A673 (cell line): ENCODE measurements around the gene CLK4. TPM values are rescaled to one million over a fixed set of nuclear protein-coding genes. Genes with fewer than 3 reads are reported as not detected.

ENCODE experiments used
- BruUV-seq: library from RNA; stranded (reverse); fragments of 400-500 nt; replicated peaks from 2 replicates; lab custom pipeline; 2021; lab: Mats Ljungman, UMichigan
- CTCF ChIA-PET: fragments of 300-600 bp; sonication (Branson Sonifier 250); formaldehyde crosslinking; loops from one replicate; lab custom pipeline; 2022; ENCODE audit warnings: antibody characterized with exemption; lab: Charles Lee
- POLR2A ChIA-PET: fragments of 300-600 bp; sonication (Branson Sonifier 250); formaldehyde crosslinking; loops from one replicate; lab custom pipeline; 2022; ENCODE audit warnings: antibody characterized with exemption; ENCODE audit not compliant: low non-redundant PET; lab: Charles Lee
- DNase-seq: peaks from one replicate; pipeline ENCODE4 v3.0.0-alpha.2; 2015; ENCODE audit warnings: low spot score
- H3K27ac ChIP-seq: fragments of 200-600 bp; sonication (generic); 2 replicates; pipeline ENCODE4 v1.5.1; 2016; ENCODE audit warnings: mixed run types, low read depth, mild to moderate bottlenecking, mixed read lengths, antibody characterized with exemption, low read length; ENCODE audit not compliant: poor library complexity, severe bottlenecking
- H3K27me3 ChIP-seq: fragments of 200-600 bp; sonication (generic); replicated peaks from 2 replicates; pipeline ENCODE4 v1.6.1; 2017; ENCODE audit warnings: mixed run types, low read depth, mild to moderate bottlenecking, mixed read lengths, antibody characterized with exemption, low read length; ENCODE audit not compliant: insufficient read depth, poor library complexity
- H3K36me3 ChIP-seq: fragments of 200-600 bp; sonication (generic); 2 replicates; pipeline ENCODE4 v1.6.1; 2016; ENCODE audit warnings: mixed run types, mild to moderate bottlenecking, mixed read lengths, antibody characterized with exemption, low read length; ENCODE audit not compliant: insufficient read depth, poor library complexity, severe bottlenecking
- H3K4me1 ChIP-seq: fragments of 200-600 bp; sonication (generic); 2 replicates; pipeline ENCODE4 v1.6.1; 2017; ENCODE audit warnings: mixed run types, mild to moderate bottlenecking, mixed read lengths, antibody characterized with exemption, low read length; ENCODE audit not compliant: insufficient read depth, poor library complexity, severe bottlenecking
- H3K4me3 ChIP-seq: fragments of 200-600 bp; sonication (generic); 2 replicates; pipeline ENCODE4 v1.5.1; 2016; ENCODE audit warnings: low read depth, mixed run types, mild to moderate bottlenecking, mixed read lengths, low read length; ENCODE audit not compliant: poor library complexity, severe bottlenecking
- H3K9me3 ChIP-seq: fragments of 200-600 bp; sonication (generic); 2 replicates; pipeline ENCODE4 v1.6.1; 2016; ENCODE audit warnings: mixed run types, low read depth, mild to moderate bottlenecking, mixed read lengths, antibody characterized with exemption, low read length; ENCODE audit not compliant: poor library complexity, severe bottlenecking
- EZH2 ChIP-seq: fragments of 200-600 bp; sonication (generic); IDR thresholded peaks from 2 replicates; pipeline ENCODE4 v1.6.1; 2017; ENCODE audit warnings: borderline replicate concordance, low read depth, mild to moderate bottlenecking, mixed read lengths, antibody characterized with exemption, low read length; ENCODE audit not compliant: poor library complexity, severe bottlenecking
- intact Hi-C: fragments of 100-400 bp; cut with micrococcal nuclease; formaldehyde crosslinking; loops from one replicate; pipeline ENCODE4 v1.10.0; 2022; ENCODE audit not compliant: unreplicated experiment
- total RNA-seq: library from RNA; stranded (reverse); gene quantifications from 2 replicates; pipeline ENCODE4 v1.2.3, GENCODE V29; 2021
- TF ChIP-seq, protein P1 (sequence below): fragments of 300-800, 200-600 bp; sonication (generic); conservative IDR thresholded peaks from 2 replicates; pipeline ENCODE4 v1.5.1; 2017; ENCODE audit warnings: low read depth, mild to moderate bottlenecking, antibody characterized with exemption, low read length, moderate library complexity, mixed read lengths

The CLK4 gene
- total RNA-seq, 1 experiment from 2014 or later, result 24.2 TPM

DNA sequence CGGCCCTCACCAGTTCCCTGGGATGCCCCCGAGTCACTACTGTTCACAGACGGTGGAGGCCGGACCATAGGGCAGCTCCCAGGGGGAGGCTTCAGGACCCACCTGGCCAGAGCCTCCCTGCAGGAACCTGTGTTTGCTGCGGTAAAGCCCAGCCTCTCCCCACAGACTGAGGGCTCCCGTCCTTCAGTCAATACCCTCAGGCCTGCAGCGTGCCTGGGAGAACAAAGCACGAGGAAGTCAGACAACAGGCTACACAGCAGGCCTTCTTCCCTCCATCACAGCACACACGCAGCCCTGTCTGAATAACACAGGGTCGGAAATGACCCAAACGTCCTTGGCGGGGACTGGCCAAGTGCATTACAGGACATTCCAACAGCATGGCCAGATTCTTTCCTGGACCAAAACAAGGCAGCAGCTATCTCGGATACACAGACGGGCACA is 71.1 kb downstream of the CLK4 start:
- Histone ChIP-seq H3K9me3 (no peaks in the 10 kb centered on the region), H3K36me3 (no peaks in the 10 kb centered on the region), H3K27me3 (no peaks in the 10 kb centered on the region), H3K4me3 (no peak overlapping the region), H3K4me1 (no peaks in the 10 kb centered on the region), H3K27ac (no peak overlapping the region)
- DNase-seq, result no peak
- TF ChIP-seq EZH2, result no peak
- TF ChIP-seq, protein P1, sequence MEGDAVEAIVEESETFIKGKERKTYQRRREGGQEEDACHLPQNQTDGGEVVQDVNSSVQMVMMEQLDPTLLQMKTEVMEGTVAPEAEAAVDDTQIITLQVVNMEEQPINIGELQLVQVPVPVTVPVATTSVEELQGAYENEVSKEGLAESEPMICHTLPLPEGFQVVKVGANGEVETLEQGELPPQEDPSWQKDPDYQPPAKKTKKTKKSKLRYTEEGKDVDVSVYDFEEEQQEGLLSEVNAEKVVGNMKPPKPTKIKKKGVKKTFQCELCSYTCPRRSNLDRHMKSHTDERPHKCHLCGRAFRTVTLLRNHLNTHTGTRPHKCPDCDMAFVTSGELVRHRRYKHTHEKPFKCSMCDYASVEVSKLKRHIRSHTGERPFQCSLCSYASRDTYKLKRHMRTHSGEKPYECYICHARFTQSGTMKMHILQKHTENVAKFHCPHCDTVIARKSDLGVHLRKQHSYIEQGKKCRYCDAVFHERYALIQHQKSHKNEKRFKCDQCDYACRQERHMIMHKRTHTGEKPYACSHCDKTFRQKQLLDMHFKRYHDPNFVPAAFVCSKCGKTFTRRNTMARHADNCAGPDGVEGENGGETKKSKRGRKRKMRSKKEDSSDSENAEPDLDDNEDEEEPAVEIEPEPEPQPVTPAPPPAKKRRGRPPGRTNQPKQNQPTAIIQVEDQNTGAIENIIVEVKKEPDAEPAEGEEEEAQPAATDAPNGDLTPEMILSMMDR, result no peak
- intact Hi-C loops, result no loop called here
- POLR2A ChIA-PET, result no interaction called here
- CTCF ChIA-PET, result interaction anchor here (1.4 kb wide), 1 partner anchor 276 kb away, joined by 3 read pairs; no protein-coding TSS in a partner anchor
- BruUV-seq, result no TSS peak

DNA sequence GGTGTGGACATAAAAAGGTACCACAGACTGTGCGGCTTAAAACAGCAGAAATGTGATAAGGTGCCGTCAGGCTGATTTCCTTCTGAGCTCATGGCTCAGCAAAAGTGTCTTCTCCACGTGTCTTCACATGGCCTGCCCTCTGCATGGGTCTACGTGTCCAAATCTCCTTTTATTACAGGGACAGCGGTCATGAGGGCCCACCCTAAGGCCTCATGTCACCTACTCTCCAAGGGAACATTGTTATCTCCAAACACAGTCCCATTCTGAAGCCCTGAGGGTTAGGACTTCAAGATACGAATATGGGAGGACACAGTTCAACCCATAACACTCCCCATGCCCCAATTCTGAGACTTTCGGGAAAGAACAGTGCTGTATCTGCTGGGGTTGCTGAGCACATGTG is 71.8 kb downstream of the CLK4 start:
- ChIA-PET CTCF (interaction anchor here (1.4 kb wide), 1 partner anchor 275 kb away, joined by 3 read pairs; no protein-coding TSS in a partner anchor), POLR2A (no interaction called here)
- Histone ChIP-seq H3K27me3 (no peaks in the 10 kb centered on the region), H3K4me3 (no peak overlapping the region), H3K27ac (no peak overlapping the region), H3K9me3 (no peaks in the 10 kb centered on the region), H3K36me3 (no peaks in the 10 kb centered on the region), H3K4me1 (no peaks in the 10 kb centered on the region)
- TF ChIP-seq, protein P1, result no peak
- TF ChIP-seq EZH2, result no peak
- intact Hi-C loops, result no loop called here
- no TSS peak for BruUV-seq
- DNase-seq, result no peak

DNA sequence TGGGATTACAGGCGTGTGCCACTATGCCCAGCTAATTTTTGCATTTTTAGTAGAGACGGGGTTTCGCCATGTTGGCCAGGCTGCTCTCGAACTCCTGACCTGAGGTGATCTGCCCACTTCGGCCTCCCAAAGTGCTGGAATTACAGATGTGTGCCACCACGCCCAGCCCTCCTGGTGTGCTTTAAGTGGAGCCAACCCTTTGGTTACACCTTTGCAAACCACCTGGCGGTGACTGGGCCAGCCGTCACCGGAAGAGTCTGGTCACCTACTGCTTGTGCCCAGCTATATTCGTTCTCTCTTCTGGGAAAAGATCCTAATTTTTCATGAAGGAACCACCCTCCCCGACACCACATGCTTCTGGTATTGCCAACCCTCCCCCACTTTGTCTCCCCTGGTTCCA is 72.5 kb downstream of the CLK4 start:
- no TSS peak for BruUV-seq
- no peaks in the 10 kb centered on the region for H3K9me3 ChIP-seq
- no peak overlapping the region for H3K27ac ChIP-seq
- ChIA-PET POLR2A (no interaction called here), CTCF (interaction anchor here (1.4 kb wide), 1 partner anchor 274 kb away, joined by 3 read pairs; no protein-coding TSS in a partner anchor)
- intact Hi-C loops, result no loop called here
- DNase-seq, result no peak
- TF ChIP-seq, protein P1, result no peak
- no peak for TF ChIP-seq EZH2
- no peak overlapping the region for H3K4me3 ChIP-seq
- no peaks in the 10 kb centered on the region for H3K27me3 ChIP-seq
- no peaks in the 10 kb centered on the region for H3K36me3 ChIP-seq
- no peaks in the 10 kb centered on the region for H3K4me1 ChIP-seq
